Middle frontal gyrus (tissue), 1 donor: ENCODE data around the gene CNTN6.

Experiments
- DNase-seq: peaks from one replicate; pipeline ENCODE4 v3.0.0-alpha.2; 2015; ENCODE audit warnings: low spot score; ENCODE audit errors: extremely low spot score

The CNTN6 gene

DNA sequence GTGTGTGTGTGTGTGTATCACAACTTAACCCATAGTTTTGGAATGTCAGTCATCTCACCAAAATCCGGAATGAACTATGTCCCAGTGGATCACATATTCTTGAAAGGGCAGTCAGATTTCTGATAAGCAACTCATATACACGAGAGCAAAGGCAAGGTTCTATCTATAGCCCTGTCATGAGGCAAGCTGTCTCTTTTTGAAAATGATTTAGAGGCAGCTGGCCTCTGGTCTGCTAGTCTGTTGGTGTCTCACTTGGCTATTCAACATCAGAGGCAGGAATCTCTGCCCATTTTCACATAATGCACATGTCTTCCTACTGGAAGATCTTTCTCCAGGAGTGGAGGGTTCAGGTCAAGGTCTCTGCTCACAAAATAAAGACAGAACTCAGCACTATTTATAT lies 79.8 kb downstream of the CNTN6 start:
- no peak for DNase-seq

DNA sequence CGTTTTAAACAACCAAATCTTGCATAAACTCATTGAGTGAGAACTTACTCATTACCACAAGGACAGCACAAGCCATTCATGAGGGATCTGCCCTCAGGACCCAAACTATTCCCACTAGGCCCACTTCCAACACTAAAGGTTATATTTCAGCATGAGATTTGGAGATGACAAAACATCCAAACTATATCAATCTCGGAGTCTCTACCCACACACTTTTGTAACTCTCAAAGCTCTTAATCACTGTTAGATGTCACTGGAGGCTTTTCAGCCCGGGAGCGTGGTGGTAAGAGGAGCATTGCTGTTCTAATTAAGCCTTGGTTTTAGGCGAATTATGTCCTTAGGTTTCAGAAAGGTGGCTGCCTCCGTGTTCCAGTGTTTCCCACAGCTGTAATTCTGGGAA lies 86.3 kb downstream of the CNTN6 start:
- no peak for DNase-seq

DNA sequence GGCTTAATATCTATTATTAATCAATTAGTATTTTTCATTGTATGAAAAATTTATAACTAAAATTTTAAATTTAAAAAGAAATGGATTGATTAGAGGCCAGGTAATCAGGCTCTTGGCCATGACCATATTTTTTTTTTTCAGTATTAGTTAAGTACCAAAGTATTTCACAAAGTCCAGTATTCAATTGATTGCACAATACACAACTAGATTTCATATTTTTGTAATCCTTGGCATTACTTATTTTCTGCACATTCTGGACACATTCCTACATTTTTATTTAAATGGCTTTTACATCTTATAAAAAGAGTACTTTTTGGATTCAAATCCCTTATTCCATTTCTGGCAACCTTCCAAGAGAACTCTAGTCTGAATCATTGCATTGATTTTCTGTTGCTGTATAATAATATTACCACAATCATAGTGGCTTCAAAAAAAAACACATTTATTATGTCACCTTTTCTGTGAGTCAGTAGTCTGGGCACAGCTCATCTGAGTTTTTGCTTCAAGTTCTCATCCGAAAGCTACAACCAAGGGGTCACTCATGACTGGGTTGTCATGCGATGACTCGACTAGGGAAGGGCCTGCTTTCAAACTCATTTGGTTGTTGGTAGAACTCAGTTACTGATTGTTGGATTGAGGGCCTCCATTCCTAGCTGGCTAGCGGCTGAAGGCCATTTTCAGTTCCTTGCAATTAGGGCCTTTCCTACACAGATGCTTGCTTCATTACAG lies 90.7 kb downstream of the CNTN6 start:
- no peak for DNase-seq

GRCh38 chr3:1190569-1190968 lies 97.7 kb downstream of the CNTN6 start:
- no peak for DNase-seq

GRCh38 chr3:1191026-1191425 lies 98.2 kb downstream of the CNTN6 start:
- DNase-seq = no peak

DNA sequence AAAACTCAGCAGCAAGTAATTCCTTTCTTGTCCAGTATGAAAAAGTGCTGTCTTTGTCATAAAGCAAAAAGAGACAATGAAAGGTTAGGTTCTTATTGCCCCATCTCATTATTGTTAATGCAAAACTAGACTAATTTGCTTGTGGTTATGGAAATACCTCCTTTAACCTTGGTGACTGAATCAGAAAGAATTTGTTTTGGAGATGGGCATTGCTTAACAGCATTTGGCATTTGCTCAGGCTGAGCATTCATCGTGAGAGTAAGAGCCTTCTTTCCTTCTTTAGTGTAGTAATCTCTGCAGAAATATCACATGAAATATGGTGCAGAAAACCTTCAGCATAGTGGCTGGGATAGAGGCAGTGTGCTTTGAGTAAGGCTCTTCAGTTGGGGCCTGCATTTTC lies 103.1 kb downstream of the CNTN6 start:
- no peak for DNase-seq

GRCh38 chr3:1197051-1197450 lies 104.2 kb downstream of the CNTN6 start:
- DNase-seq = no peak

DNA sequence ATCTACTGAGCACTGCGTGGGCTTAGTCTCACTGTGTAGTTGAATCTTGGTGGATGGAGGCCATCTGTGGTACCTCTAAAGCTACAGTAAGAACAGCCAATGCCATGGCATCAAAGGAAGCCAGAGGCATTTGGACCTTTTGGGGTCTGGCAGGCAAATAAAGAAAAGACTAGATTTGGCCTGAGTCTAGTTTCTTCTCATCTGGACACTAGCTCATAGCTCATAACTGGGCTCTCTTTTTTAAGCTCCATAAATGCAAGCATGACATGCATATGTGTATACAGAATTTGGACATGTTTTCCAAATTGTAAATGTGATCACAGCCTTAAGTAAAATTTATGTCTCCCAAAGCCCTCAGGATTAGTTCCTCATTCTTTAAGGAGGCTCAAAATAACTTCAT lies 107.5 kb downstream of the CNTN6 start:
- DNase-seq = peak; percentile 10

DNA sequence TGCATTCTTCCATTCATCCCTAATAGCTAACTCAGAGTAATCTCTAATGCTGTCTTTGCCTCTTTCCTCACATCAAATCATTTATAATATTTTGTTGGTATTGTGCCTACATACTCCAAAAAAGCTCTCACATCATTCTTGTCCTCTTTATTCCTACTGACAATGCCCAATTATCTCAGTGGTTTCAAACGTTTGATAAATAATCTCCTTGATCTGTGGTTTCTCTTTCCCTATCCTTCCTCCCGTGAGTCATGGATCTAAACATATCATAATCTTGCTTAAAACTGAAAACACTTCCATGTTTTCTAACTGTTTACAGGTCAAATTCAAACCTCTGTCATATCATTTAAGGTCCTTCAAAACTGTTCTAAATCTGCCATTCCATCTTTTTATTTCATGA lies 115.1 kb downstream of the CNTN6 start:
- DNase-seq = no peak

- no peak for DNase-seq
These were observed 122.1 kb downstream of the CNTN6 start for GRCh38 chr3:1214933-1215332.

- no peak for DNase-seq
These were observed 124.0 kb downstream of the CNTN6 start for GRCh38 chr3:1216856-1217255.

GRCh38 chr3:1227111-1227510 lies 134.3 kb downstream of the CNTN6 start:
- no peak for DNase-seq

DNA sequence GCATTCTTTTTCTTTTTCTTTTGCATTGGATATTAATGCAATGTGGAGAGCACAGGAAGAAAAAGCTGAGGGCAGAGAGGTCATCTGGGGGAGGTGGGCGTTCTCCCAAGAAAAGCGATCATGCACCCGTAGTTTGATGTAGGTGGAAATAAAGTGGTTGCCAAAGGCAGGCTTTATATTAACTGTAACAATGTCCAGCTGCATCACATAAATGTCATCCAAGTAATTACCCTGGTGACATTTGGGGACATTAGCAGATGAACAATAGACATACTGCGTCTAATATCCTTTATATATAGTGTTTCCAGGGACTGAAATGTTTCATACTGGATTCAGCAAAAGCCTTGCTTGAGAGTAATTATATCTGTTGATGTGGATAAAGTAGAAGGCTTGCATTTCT lies 135.5 kb downstream of the CNTN6 start:
- DNase-seq = no peak

GRCh38 chr3:1230920-1231319 lies 138.1 kb downstream of the CNTN6 start:
- DNase-seq = no peak

DNA sequence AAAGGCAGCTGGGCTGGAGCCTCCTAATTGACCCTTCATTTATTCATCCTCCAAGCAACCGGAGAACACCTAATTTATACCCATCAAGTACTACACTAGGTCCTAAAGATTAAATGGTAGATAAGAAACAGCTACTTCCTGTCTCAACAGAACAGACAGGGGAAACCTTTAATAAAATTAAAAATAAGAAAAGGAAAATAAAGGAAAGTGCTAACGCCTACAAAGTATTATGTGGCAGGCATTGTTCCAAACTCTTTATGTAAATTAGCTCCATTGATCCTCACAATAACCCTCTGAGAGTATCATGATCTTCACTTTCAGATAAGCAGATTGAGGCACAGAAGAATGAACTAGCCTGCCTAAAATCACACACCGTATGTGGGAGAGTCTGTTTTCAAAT lies 139.5 kb downstream of the CNTN6 start:
- no peak for DNase-seq

DNA sequence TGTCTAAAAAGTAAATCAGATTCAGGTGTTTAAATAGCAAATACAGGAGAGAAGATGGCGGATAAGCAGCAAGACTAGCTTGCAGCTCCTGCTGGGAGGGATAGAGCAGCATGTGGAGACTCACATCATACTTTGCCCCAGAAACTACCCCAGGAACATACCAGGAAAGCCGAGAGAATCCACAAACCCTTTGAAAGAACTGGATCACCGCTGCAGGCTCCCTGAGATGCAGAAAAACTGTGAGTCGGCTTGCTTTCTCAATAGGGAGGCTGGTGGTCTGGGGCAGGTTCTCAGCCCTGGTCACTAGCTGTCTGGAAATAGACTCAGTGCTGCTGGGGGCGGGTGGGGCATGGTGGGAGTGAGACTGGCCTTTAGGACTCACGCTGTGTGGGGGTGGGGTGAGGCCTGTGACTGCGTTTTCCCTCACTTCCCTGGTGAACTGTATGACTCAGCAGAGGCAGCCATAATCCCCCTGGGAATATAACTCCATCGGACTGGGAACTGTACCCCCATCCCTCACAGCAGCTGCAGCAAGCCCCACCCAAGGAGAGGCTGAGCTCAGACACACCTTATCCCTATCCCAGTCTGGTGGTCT lies 142.8 kb downstream of the CNTN6 start:
- no peak for DNase-seq

DNA sequence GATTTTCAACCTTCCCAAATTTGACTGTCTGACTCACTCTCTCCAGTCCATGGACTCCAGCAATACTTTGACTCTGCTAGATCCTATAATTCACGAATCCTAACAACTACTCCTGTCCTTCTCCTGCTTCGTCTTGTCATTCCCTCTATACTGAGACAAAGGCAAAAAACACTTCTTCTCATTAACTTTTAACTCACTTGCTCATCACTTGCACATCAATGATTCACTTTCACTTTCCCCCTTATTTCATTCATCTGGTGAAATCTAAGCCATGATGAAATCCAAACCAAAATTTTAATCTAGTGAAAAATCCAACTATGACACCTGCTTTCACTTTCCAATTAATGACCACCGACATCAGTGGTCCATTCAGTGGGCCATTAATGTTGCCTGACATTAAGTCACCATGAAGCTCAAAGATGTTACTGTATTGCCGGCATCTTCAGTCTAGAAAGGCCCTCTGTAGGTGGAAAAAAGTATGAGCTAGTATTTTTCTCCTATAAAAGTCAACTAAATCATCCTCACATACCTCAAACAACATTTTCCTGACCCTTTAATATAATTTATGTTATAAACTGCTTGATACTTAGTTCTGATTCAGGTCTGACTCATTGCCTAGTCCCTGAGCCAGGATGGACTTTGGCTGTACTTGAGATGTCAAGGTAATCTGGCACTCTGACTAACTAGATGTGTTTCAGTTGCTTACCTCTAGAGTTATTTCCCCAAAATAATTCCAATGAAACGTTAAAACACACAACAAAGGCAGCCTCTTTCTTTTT lies 158.6 kb downstream of the CNTN6 start:
- no peak for DNase-seq

GRCh38 chr3:1252061-1252430 lies 159.2 kb downstream of the CNTN6 start:
- DNase-seq = no peak

DNA sequence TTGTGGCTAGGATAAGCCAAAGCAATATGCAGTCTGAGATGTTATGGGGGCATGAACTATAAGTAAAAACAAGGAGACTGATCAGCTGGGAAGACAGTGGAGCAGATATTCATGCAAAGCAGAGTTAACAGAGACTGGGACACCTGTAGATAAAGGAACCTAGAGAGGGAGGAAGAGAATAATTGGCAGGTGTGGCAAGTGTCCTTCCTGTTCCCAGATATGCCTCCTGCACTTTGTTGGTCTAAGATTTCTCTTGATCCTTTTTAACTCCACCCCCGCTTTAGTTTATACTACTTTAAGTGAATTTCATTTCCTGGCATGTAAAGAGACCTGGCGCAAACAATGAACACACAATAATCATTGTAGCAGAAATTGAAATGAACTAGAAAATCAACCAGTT lies 169.4 kb downstream of the CNTN6 start:
- DNase-seq = no peak

DNA sequence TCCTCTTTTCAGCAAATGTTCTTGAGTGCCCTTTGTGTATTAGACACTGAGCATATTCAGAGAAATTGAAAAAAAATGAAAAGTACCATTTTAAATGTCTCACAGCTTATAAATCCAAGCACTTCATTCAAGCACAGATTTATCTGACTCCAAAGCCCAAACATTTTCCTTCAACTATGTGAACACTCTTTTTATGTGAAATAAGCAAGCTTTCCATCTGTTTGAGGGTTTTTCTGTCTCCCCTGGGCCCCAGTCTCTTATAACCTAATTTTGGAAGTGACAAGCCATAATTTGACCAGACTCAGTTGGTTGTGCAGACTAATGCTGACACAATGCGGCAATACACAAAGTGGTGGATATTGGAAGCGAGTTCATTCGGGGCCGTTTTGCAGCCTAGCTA lies 170.3 kb downstream of the CNTN6 start:
- DNase-seq = no peak

DNA sequence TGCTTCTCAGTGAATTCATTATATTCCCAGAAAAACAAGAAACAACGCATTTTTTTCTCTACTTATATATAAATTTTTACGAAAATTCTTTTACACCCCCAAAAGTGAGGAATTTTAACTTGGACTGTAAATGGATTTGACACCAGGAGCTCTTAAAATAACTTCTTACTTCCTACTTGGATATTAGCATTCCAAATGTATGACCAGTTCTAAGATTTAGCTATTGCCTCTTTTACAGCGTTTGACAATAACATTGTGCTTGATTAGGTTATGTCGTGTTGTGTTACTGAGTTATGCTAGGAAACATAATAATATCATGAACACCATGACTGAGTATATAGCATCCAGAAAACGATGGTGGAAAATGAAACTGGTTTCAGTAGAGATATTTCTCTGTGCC lies 177.0 kb downstream of the CNTN6 start:
- no peak for DNase-seq

DNA sequence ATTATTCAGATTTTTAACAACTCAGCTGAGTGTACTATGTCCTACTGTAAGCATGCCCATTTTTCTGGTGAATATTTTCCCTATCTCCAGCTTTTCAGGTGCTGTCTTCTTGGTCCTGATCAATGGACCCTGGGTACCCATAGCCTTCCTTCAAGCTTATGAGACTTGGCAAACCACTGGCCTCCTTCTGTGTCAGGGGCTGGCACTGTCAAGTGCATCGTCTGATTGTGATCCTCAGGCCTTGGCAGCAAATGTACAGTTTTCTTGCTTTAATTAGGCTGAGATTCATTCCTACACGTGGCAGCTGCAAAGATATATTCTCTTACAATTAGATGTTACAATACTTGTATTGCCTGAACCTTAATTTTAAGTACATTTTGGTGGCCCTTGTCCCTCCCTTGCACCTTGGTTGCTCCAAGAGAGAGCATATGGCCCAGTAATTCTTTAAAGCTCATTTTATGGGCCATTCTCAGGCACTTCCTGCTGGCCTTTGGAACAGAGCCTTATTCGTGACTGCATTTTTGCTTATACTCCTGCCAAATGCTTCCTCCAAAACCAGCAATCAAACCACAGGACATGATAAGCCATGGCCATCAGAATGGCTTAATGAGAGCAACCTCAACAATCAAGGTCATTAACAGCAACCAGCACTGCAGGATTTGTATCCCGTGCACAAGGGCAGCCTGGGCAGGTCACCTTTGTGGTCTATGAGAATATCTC lies 179.9 kb downstream of the CNTN6 start:
- DNase-seq = no peak
